GM23338 (cell line): ENCODE results near the gene USP8. TPM values are rescaled to one million over a fixed set of nuclear protein-coding genes. Genes with fewer than 3 reads are reported as not detected.

Experiments
- ATAC-seq: fragments of 200-7000 bp; cut with Tn5 transposase; 3 replicates; pipeline ENCODE4 v1.9.1; 2020
- DNase-seq: peaks from one replicate; pipeline ENCODE4 v3.0.0-alpha.2; 2015; ENCODE audit warnings: low spot score
- H2AFZ ChIP-seq: fragments of 200-600 bp; sonication (generic); 2 replicates; pipeline ENCODE4 v1.8.0; 2016; ENCODE audit warnings: antibody characterized with exemption, mild to moderate bottlenecking, moderate library complexity
- H3F3A ChIP-seq: fragments of 200-600 bp; sonication (generic); replicated peaks from 2 replicates; pipeline ENCODE4 v1.8.0; 2017; ENCODE audit warnings: antibody characterized with exemption, mixed run types, low read depth
- H3K27ac ChIP-seq: fragments of 200-600 bp; sonication (generic); 2 replicates; pipeline ENCODE4 v1.6.1; 2016; ENCODE audit warnings: low read depth
- H3K27me3 ChIP-seq: fragments of 200-600 bp; sonication (generic); 2 replicates; pipeline ENCODE4 v1.8.0; 2016; ENCODE audit warnings: mild to moderate bottlenecking, mixed run types, moderate library complexity; ENCODE audit not compliant: insufficient read depth
- H3K36me3 ChIP-seq: fragments of 200-600 bp; sonication (generic); 2 replicates; pipeline ENCODE4 v1.8.0; 2016; ENCODE audit warnings: mild to moderate bottlenecking; ENCODE audit not compliant: insufficient read depth
- H3K4me1 ChIP-seq: fragments of 200-600 bp; sonication (generic); 2 replicates; pipeline ENCODE4 v1.8.0; 2016; ENCODE audit warnings: mild to moderate bottlenecking, moderate library complexity; ENCODE audit not compliant: insufficient read depth
- H3K4me2 ChIP-seq: fragments of 200-600 bp; sonication (generic); 2 replicates; pipeline ENCODE4 v1.7.1; 2017; ENCODE audit warnings: mixed run types
- H3K4me3 ChIP-seq: fragments of 200-600 bp; sonication (generic); 2 replicates; pipeline ENCODE4 v1.6.1; 2016; ENCODE audit warnings: mixed run types
- H3K79me2 ChIP-seq: fragments of 200-600 bp; sonication (generic); replicated peaks from 2 replicates; pipeline ENCODE4 v1.8.0; 2017; ENCODE audit warnings: mild to moderate bottlenecking; ENCODE audit not compliant: insufficient read depth
- H3K9me2 ChIP-seq: fragments of 200-600 bp; sonication (generic); 2 replicates; pipeline ENCODE4 v1.8.0; 2017; ENCODE audit not compliant: insufficient read depth
- H4K20me1 ChIP-seq: fragments of 200-600 bp; sonication (generic); replicated peaks from 2 replicates; pipeline ENCODE4 v1.8.0; 2017; ENCODE audit warnings: mild to moderate bottlenecking; ENCODE audit not compliant: insufficient read depth
- H3K27ac Mint-ChIP-seq: 2 replicates; pipeline ENCODE4 v1.8.0; 2020; ENCODE audit warnings: inconsistent platforms, mild to moderate bottlenecking, moderate library complexity, mixed read lengths
- H3K27me3 Mint-ChIP-seq: 3 replicates; pipeline ENCODE4 v1.8.0; 2022; ENCODE audit warnings: low read depth, mild to moderate bottlenecking, moderate library complexity, mixed read lengths, inconsistent platforms; ENCODE audit not compliant: insufficient read depth, poor library complexity
- H3K36me3 Mint-ChIP-seq: 3 replicates; pipeline ENCODE4 v1.8.0; 2021; ENCODE audit warnings: low read depth, mild to moderate bottlenecking, inconsistent platforms, moderate library complexity, mixed read lengths
- H3K4me1 Mint-ChIP-seq: 3 replicates; pipeline ENCODE4 v1.8.0; 2020; ENCODE audit warnings: mild to moderate bottlenecking, inconsistent platforms, mixed read lengths
- H3K4me3 Mint-ChIP-seq: 3 replicates; pipeline ENCODE4 v1.8.0; 2021; ENCODE audit warnings: moderate library complexity, mild to moderate bottlenecking, inconsistent platforms, mixed read lengths
- H3K9me3 Mint-ChIP-seq: 3 replicates; pipeline ENCODE4 v1.8.0; 2020; ENCODE audit warnings: moderate library complexity, mild to moderate bottlenecking, inconsistent platforms, mixed read lengths
- EZH2 ChIP-seq: fragments of 200-600 bp; sonication (generic); IDR thresholded peaks from one replicate; pipeline ENCODE4 v1.8.0; 2017; ENCODE audit warnings: antibody characterized with exemption, mild to moderate bottlenecking, low read depth; ENCODE audit not compliant: unreplicated experiment
- JUNB ChIP-seq: IDR thresholded peaks from one replicate; pipeline ENCODE4 v1.6.1; 2016; ENCODE audit warnings: antibody characterized with exemption; ENCODE audit not compliant: unreplicated experiment
- NANOG ChIP-seq: IDR thresholded peaks from 2 replicates; pipeline ENCODE4 v1.6.1; 2016; ENCODE audit warnings: antibody characterized with exemption, borderline replicate concordance
- STAT1 ChIP-seq: IDR thresholded peaks from one replicate; pipeline ENCODE4 v1.6.1; 2016; ENCODE audit warnings: antibody characterized with exemption; ENCODE audit not compliant: unreplicated experiment
- ZNF114 ChIP-seq: fragments of 250-450 bp; sonication (Bioruptor Pico); IDR thresholded peaks from 2 replicates; pipeline ENCODE4 v1.5.0; 2020; ENCODE audit warnings: mild to moderate bottlenecking, moderate library complexity
- polyA plus RNA-seq: library from polyadenylated mRNA; unstranded; fragments of >200 nt; fragmentation: Nextera tagmentation; extraction: Ambion mirVana; gene quantifications from 2 replicates; pipeline ENCODE4 v1.2.1, GENCODE V29; 2016
- total RNA-seq: library from RNA; depleted of rRNA; stranded (reverse); fragments of >200 nt; shearing (Covaris generic); gene quantifications from 2 replicates; pipeline ENCODE4 v1.2.3, GENCODE V29; 2014

USP8 gene
- total and polyA plus RNA-seq, 2 experiments from 2014 or later, result 64.8 to 68.6 TPM

GRCh38 chr15:50506121-50506520 is 81.9 kb downstream of the USP8 start:
- Histone ChIP-seq H3K9me2 (no peaks in the 10 kb centered on the region), H3K27ac (no peak overlapping the region), H3K27me3 (no peaks in the 10 kb centered on the region), H3K4me1 (peaks cover 11% of the 10 kb centered on the region; the same call in 1 of the 2 replicates), H4K20me1 (no peaks in the 10 kb centered on the region), H2AFZ (no peak overlapping the region), H3K4me2 (no peak overlapping the region), H3K79me2 (no peaks in the 10 kb centered on the region), H3K36me3 (no peaks in the 10 kb centered on the region), H3F3A (0 out of 2 replicates have a peak, but pooled peaks cover 3% of the 10 kb centered on the region), H3K4me3 (no peak overlapping the region)
- no peak for TF ChIP-seq NANOG
- H3K27ac Mint-ChIP-seq, result no peak overlapping the region
- peaks cover 12% of the 10 kb centered on the region for H3K4me1 Mint-ChIP-seq
- no peak overlapping the region for H3K4me3 Mint-ChIP-seq
- ATAC-seq (peak; percentile 95), DNase-seq (peak; percentile 59)
- peaks cover 5% of the 10 kb centered on the region; the same call in 2 of the 3 replicates for H3K36me3 Mint-ChIP-seq
- no peaks in the 10 kb centered on the region for H3K9me3 Mint-ChIP-seq
- H3K27me3 Mint-ChIP-seq, result peaks cover 2% of the 10 kb centered on the region

- no peaks in the 10 kb centered on the region for H3K79me2 ChIP-seq
- no peaks in the 10 kb centered on the region for H3K27me3 Mint-ChIP-seq
- DNase-seq, result no peak
- no peaks in the 10 kb centered on the region for H3K36me3 ChIP-seq
- no peak overlapping the region for H2AFZ ChIP-seq
- no peak overlapping the region for H3K4me2 ChIP-seq
- no peak overlapping the region for H3K27ac Mint-ChIP-seq
- no peaks in the 10 kb centered on the region for H3K36me3 Mint-ChIP-seq
- no peaks in the 10 kb centered on the region for H4K20me1 ChIP-seq
- TF ChIP-seq EZH2 (no peak), JUNB (no peak)
- H3K9me2 ChIP-seq, result no peaks in the 10 kb centered on the region
- H3K4me3 Mint-ChIP-seq, result no peak overlapping the region
- H3K9me3 Mint-ChIP-seq, result peaks cover 3% of the 10 kb centered on the region; the same call in 1 of the 3 replicates
- H3K4me3 ChIP-seq, result no peak overlapping the region
- H3K4me1 Mint-ChIP-seq, result no peaks in the 10 kb centered on the region
- H3K27me3 ChIP-seq, result no peaks in the 10 kb centered on the region
- H3K4me1 ChIP-seq, result no peaks in the 10 kb centered on the region
- no peaks in the 10 kb centered on the region for H3F3A ChIP-seq
- ATAC-seq, result no peak
- no peak overlapping the region for H3K27ac ChIP-seq
Observed at GRCh38 chr15:50513001-50513400, 88.8 kb downstream of the USP8 start.

DNA sequence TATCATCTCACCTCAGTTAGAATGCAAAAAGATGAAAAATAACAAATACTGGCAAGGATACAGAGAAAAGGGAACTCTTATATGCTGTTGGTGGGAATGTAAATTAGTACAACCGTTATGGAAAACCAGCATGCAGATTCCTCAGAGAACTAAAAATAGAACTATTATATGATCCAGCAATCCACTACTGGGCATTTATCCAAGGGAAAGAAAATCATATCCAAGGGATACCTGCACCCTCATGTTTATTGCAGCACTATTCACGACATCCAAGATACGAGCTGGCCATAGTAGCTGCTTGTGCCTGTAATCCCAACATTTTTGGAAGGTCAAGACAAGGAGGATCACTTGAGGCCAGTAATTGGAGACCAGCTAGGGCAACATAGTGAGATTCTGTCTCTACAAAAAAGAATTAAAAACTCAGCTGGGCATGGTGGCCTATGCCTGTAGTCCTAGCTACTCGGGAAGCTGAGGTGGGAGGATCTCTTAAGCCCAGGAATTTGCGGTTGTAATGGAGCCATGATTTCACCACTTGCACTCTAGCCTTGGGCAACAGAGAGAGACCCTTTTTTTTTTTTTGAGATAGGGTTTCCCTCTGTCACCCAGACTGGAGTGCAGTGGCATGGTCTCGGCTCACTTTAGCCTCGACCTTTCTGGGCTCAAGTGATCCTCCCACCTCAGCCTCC is 95.7 kb downstream of the USP8 start:
- no peak overlapping the region for H3K27ac ChIP-seq
- no peak overlapping the region for H3K4me3 ChIP-seq
- no peaks in the 10 kb centered on the region for H3K9me2 ChIP-seq
- no peaks in the 10 kb centered on the region for H3K4me1 Mint-ChIP-seq
- DNase-seq, result no peak
- no peaks in the 10 kb centered on the region for H4K20me1 ChIP-seq
- no peaks in the 10 kb centered on the region for H3K79me2 ChIP-seq
- no peaks in the 10 kb centered on the region for H3F3A ChIP-seq
- TF ChIP-seq STAT1 (no peak), NANOG (no peak), JUNB (no peak), ZNF114 (CRISPR knock-in tag) (no peak)
- no peak overlapping the region for H3K4me2 ChIP-seq
- H3K4me1 ChIP-seq, result no peaks in the 10 kb centered on the region
- H3K9me3 Mint-ChIP-seq, result peaks cover 7% of the 10 kb centered on the region
- H3K27ac Mint-ChIP-seq, result no peak overlapping the region
- H3K27me3 ChIP-seq, result no peaks in the 10 kb centered on the region
- H3K36me3 Mint-ChIP-seq, result no peaks in the 10 kb centered on the region
- H3K4me3 Mint-ChIP-seq, result no peak overlapping the region
- no peak overlapping the region for H2AFZ ChIP-seq
- H3K36me3 ChIP-seq, result no peaks in the 10 kb centered on the region
- no peaks in the 10 kb centered on the region for H3K27me3 Mint-ChIP-seq
- no peak for ATAC-seq
